HG03565 (cell line): Measurements from ENCODE around the gene MGMT.

Experiments used
- ATAC-seq: cut with Tn5 transposase; IDR thresholded peaks from one replicate; pipeline ENCODE4 v1.9.1; 2021; ENCODE audit warnings: mild to moderate bottlenecking, moderate library complexity; ENCODE audit not compliant: unreplicated experiment

Gene MGMT

GRCh38 chr10:129678186-129678585 is 211.1 kb downstream of the MGMT start:
- no peak for ATAC-seq

- ATAC-seq = no peak
Measured at GRCh38 chr10:129679207-129679606, 212.2 kb downstream of the MGMT start.

GRCh38 chr10:129680661-129681344 is 213.8 kb downstream of the MGMT start:
- no peak for ATAC-seq

- no peak for ATAC-seq
Measured at GRCh38 chr10:129681856-129682255, 214.8 kb downstream of the MGMT start.

- ATAC-seq = no peak
Measured at GRCh38 chr10:129683519-129683918, 216.5 kb downstream of the MGMT start.

GRCh38 chr10:129683920-129684319 is 216.9 kb downstream of the MGMT start:
- no peak for ATAC-seq

GRCh38 chr10:129685271-129685670 is 218.2 kb downstream of the MGMT start:
- no peak for ATAC-seq

GRCh38 chr10:129689671-129690071 is 222.6 kb downstream of the MGMT start:
- no peak for ATAC-seq

GRCh38 chr10:129690248-129691070 is 223.4 kb downstream of the MGMT start:
- no peak for ATAC-seq

GRCh38 chr10:129692695-129693094 is 225.7 kb downstream of the MGMT start:
- ATAC-seq = no peak

- no peak for ATAC-seq
Measured at GRCh38 chr10:129693382-129693781, 226.3 kb downstream of the MGMT start.

- ATAC-seq = no peak
Measured at GRCh38 chr10:129694184-129694583, 227.1 kb downstream of the MGMT start.

- no peak for ATAC-seq
Measured at GRCh38 chr10:129694691-129695243, 227.7 kb downstream of the MGMT start.

- ATAC-seq = no peak
Measured at GRCh38 chr10:129695671-129696070, 228.6 kb downstream of the MGMT start.

GRCh38 chr10:129696636-129697035 is 229.6 kb downstream of the MGMT start:
- ATAC-seq = no peak

- no peak for ATAC-seq
Measured at GRCh38 chr10:129697463-129698247, 230.6 kb downstream of the MGMT start.

GRCh38 chr10:129699722-129700340 is 232.8 kb downstream of the MGMT start:
- ATAC-seq = no peak

GRCh38 chr10:129702605-129703004 is 235.6 kb downstream of the MGMT start:
- no peak for ATAC-seq

- ATAC-seq = no peak
Measured at GRCh38 chr10:129703287-129704137, 236.5 kb downstream of the MGMT start.

GRCh38 chr10:129704225-129704624 is 237.2 kb downstream of the MGMT start:
- no peak for ATAC-seq
